ENCODE data around the gene CCDC88C. TPM values are rescaled to one million over a fixed set of nuclear protein-coding genes. Genes with fewer than 3 reads are reported as not detected.
A peak's percentile ranks its signal among the peaks of the same experiment; 100 is the strongest.

CCDC88C gene
- total RNA-seq, 1 donor: 0.36 TPM

GRCh38 chr14:91397965-91398591 is 19.5 kb downstream of the CCDC88C start:
- DNase-seq (ENCODE audit: insufficient read length, low spot score, missing footprints): peak; percentile 36
- no peak overlapping the region for H3K4me2 ChIP-seq (ENCODE audit: insufficient read depth, low read length)
- H3K9me3 ChIP-seq (ENCODE audit: low read depth, low read length): no peaks in the 10 kb centered on the region

GRCh38 chr14:91396959-91397815 is 20.4 kb downstream of the CCDC88C start:
- H3K4me1 ChIP-seq (ENCODE audit: insufficient read depth, low read length): no peaks in the 10 kb centered on the region
- H3K4me2 ChIP-seq (ENCODE audit: insufficient read depth, low read length): no peak overlapping the region
- H3K36me3 ChIP-seq (ENCODE audit: insufficient read depth, low read length): no peaks in the 10 kb centered on the region
- H3K79me2 ChIP-seq (ENCODE audit: insufficient read depth, low read length): no peaks in the 10 kb centered on the region
- peaks cover 12% of the 10 kb centered on the region for H3K27me3 ChIP-seq (ENCODE audit: insufficient read depth, low read length)
- H2AFZ ChIP-seq (ENCODE audit: low read length): no peak overlapping the region
- no peak for TF ChIP-seq CTCF (IDR thresholded peaks at IDR 0.05; ENCODE audit: extremely low read depth, low read depth, low read length)
- H4K20me1 ChIP-seq (ENCODE audit: insufficient read depth, low read length): no peaks in the 10 kb centered on the region
- H3K9me3 ChIP-seq (ENCODE audit: low read depth, low read length): no peaks in the 10 kb centered on the region
- no peak overlapping the region for H3K4me3 ChIP-seq (ENCODE audit: insufficient read depth, low read length)
- peak; percentile 71 for DNase-seq (ENCODE audit: insufficient read length, low spot score, missing footprints)
- H3K27ac ChIP-seq (ENCODE audit: low read depth, low read length): no peak overlapping the region

More at GRCh38 chr14:91397965-91398591, 19.5 kb downstream of the CCDC88C start:
- Histone ChIP-seq H4K20me1 (ENCODE audit: insufficient read depth, low read length) (no peaks in the 10 kb centered on the region), H3K4me1 (ENCODE audit: insufficient read depth, low read length) (no peaks in the 10 kb centered on the region), H3K36me3 (ENCODE audit: insufficient read depth, low read length) (no peaks in the 10 kb centered on the region), H3K27ac (ENCODE audit: low read depth, low read length) (no peak overlapping the region), H2AFZ (ENCODE audit: low read length) (no peak overlapping the region), H3K27me3 (ENCODE audit: insufficient read depth, low read length) (peaks cover 12% of the 10 kb centered on the region), H3K79me2 (ENCODE audit: insufficient read depth, low read length) (no peaks in the 10 kb centered on the region), H3K4me3 (ENCODE audit: insufficient read depth, low read length) (no peak overlapping the region)
- TF ChIP-seq CTCF (IDR thresholded peaks at IDR 0.05; ENCODE audit: extremely low read depth, low read depth, low read length): no peak

GRCh38 chr14:91396013-91396660 is 21.5 kb downstream of the CCDC88C start:
- no peak overlapping the region for H3K27ac ChIP-seq (ENCODE audit: low read depth, low read length)
- H3K79me2 ChIP-seq (ENCODE audit: insufficient read depth, low read length): no peaks in the 10 kb centered on the region
- peak; percentile 32 for DNase-seq (ENCODE audit: insufficient read length, low spot score, missing footprints)
- no peaks in the 10 kb centered on the region for H3K4me1 ChIP-seq (ENCODE audit: insufficient read depth, low read length)
- H4K20me1 ChIP-seq (ENCODE audit: insufficient read depth, low read length): no peaks in the 10 kb centered on the region
- no peaks in the 10 kb centered on the region for H3K9me3 ChIP-seq (ENCODE audit: low read depth, low read length)
- H3K4me3 ChIP-seq (ENCODE audit: insufficient read depth, low read length): peak overlapping the region; percentile 30
- peak overlapping the region; percentile 60 for H2AFZ ChIP-seq (ENCODE audit: low read length)
- no peak for TF ChIP-seq CTCF (IDR thresholded peaks at IDR 0.05; ENCODE audit: extremely low read depth, low read depth, low read length)
- H3K4me2 ChIP-seq (ENCODE audit: insufficient read depth, low read length): peak overlapping the region; percentile 69
- H3K36me3 ChIP-seq (ENCODE audit: insufficient read depth, low read length): no peaks in the 10 kb centered on the region
- peaks cover 12% of the 10 kb centered on the region for H3K27me3 ChIP-seq (ENCODE audit: insufficient read depth, low read length)

- H2AFZ ChIP-seq (ENCODE audit: low read length): no peak overlapping the region
- TF ChIP-seq CTCF (IDR thresholded peaks at IDR 0.05; ENCODE audit: extremely low read depth, low read depth, low read length): no peak
- DNase-seq (ENCODE audit: insufficient read length, low spot score, missing footprints): no peak
Observed at GRCh38 chr14:91395466-91395865, 22.2 kb downstream of the CCDC88C start.

More at GRCh38 chr14:91395466-91395865, 22.2 kb downstream of the CCDC88C start:
- Histone ChIP-seq H3K4me3 (ENCODE audit: insufficient read depth, low read length) (no peak overlapping the region), H3K4me2 (ENCODE audit: insufficient read depth, low read length) (no peak overlapping the region), H4K20me1 (ENCODE audit: insufficient read depth, low read length) (no peaks in the 10 kb centered on the region), H3K27me3 (ENCODE audit: insufficient read depth, low read length) (peaks cover 12% of the 10 kb centered on the region), H3K4me1 (ENCODE audit: insufficient read depth, low read length) (no peaks in the 10 kb centered on the region), H3K27ac (ENCODE audit: low read depth, low read length) (no peak overlapping the region), H3K9me3 (ENCODE audit: low read depth, low read length) (no peaks in the 10 kb centered on the region), H3K79me2 (ENCODE audit: insufficient read depth, low read length) (no peaks in the 10 kb centered on the region), H3K36me3 (ENCODE audit: insufficient read depth, low read length) (no peaks in the 10 kb centered on the region)

All from osteoblast (primary cell).